CD4-positive, alpha-beta memory T cell (primary cell): Measurements from ENCODE around the gene DNAH3. TPM values are rescaled to one million over a fixed set of nuclear protein-coding genes. Genes with fewer than 3 reads are reported as not detected.
"Not testable (repeated sequence)": the region's sequence is repeated elsewhere in the genome, so short reads cannot be mapped to it uniquely, and the experiment has no call there.

Experiments
- CTCF ChIA-PET: fragments of 350-600 bp; sonication (Branson Sonifier 250); formaldehyde crosslinking; loops from one replicate; lab custom pipeline; 2021; ENCODE audit warnings: inconsistent platforms; ENCODE audit not compliant: partially characterized antibody; lab: Charles Lee
- POLR2A ChIA-PET: fragments of 350-600 bp; sonication (Branson Sonifier 250); formaldehyde crosslinking; loops from one replicate; lab custom pipeline; 2021; ENCODE audit not compliant: partially characterized antibody; lab: Charles Lee
- DNase-seq, 5 donors: peaks; one replicate each; pipeline versions ENCODE4 v3.0.0 to v3.0.0-alpha.2; 2020 to 2022; ENCODE audit warnings: mixed read lengths in 1 of 5
- H3K27ac ChIP-seq: one replicate; pipeline ENCODE4 v1.7.0; 2013; ENCODE audit warnings: low read depth, low read length
- H3K27me3 ChIP-seq: 2 replicates; pipeline ENCODE4 v1.7.0; 2013; ENCODE audit warnings: mild to moderate bottlenecking, low read length, moderate library complexity; ENCODE audit not compliant: insufficient read depth
- H3K36me3 ChIP-seq: 2 replicates; pipeline ENCODE4 v1.7.0; 2013; ENCODE audit warnings: mild to moderate bottlenecking, low read length, moderate library complexity; ENCODE audit not compliant: insufficient read depth
- H3K4me1 ChIP-seq: 2 replicates; pipeline ENCODE4 v1.7.0; 2013; ENCODE audit warnings: mild to moderate bottlenecking, low read length, moderate library complexity; ENCODE audit not compliant: insufficient read depth
- H3K4me3 ChIP-seq, 2 donors: one replicate each; pipeline ENCODE4 v1.7.0; 2013; ENCODE audit warnings: low read length in 2 of 2, mild to moderate bottlenecking in 1 of 2
- H3K9me3 ChIP-seq, 2 donors: one replicate each; pipeline ENCODE4 v1.7.0; 2013; ENCODE audit warnings: low read length in 2 of 2, control low read depth in 1 of 2; ENCODE audit not compliant: control insufficient read depth in 1 of 2
- H3K27ac Mint-ChIP-seq, 7 donors: one replicate each; pipeline ENCODE4 v1.8.0; 2020 to 2021; ENCODE audit warnings: mixed read lengths in 7 of 7, mild to moderate bottlenecking in 6 of 7, inconsistent platforms in 3 of 7, moderate library complexity in 3 of 7
- H3K27me3 Mint-ChIP-seq, 2 donors: one replicate each; pipeline ENCODE4 v1.8.0; 2020 to 2021; ENCODE audit warnings: mixed read lengths in 2 of 2
- H3K36me3 Mint-ChIP-seq, 2 donors: one replicate each; pipeline ENCODE4 v1.8.0; 2020 to 2021; ENCODE audit warnings: mixed read lengths in 2 of 2, inconsistent platforms in 1 of 2, mild to moderate bottlenecking in 1 of 2
- H3K4me1 Mint-ChIP-seq, 4 donors: one replicate each; pipeline ENCODE4 v1.8.0; 2020 to 2021; ENCODE audit warnings: mixed read lengths in 4 of 4, mild to moderate bottlenecking in 1 of 4
- H3K4me3 Mint-ChIP-seq, 8 donors: one replicate each; pipeline ENCODE4 v1.8.0; 2020 to 2021; ENCODE audit warnings: mixed read lengths in 8 of 8, mild to moderate bottlenecking in 7 of 8, moderate library complexity in 6 of 8, inconsistent platforms in 3 of 8
- H3K9me3 Mint-ChIP-seq, 8 donors: one replicate each; pipeline ENCODE4 v1.8.0; 2020 to 2021; ENCODE audit warnings: mixed read lengths in 8 of 8, mild to moderate bottlenecking in 5 of 8, inconsistent platforms in 3 of 8, moderate library complexity in 1 of 8
- intact Hi-C: fragments of 100-400 bp; cut with micrococcal nuclease; formaldehyde crosslinking; loops from one replicate; pipeline ENCODE4 v1.15.1; 2023
- polyA plus RNA-seq, 2 donors: library from polyadenylated mRNA; unstranded; fragments of 300-500 nt; fragmentation: Illumina TruSeq; gene quantifications; one replicate each; pipeline ENCODE4 v1.2.3, GENCODE V29; 2021
- total RNA-seq, 2 experiments: library from RNA; stranded (reverse); gene quantifications; one replicate each; pipeline ENCODE4 v1.2.3, GENCODE V29; 2021

DNAH3 gene
- total and polyA plus RNA-seq, 4 experiments from 2014 or later = not detected

- intact Hi-C loops, H3K4me1 Mint-ChIP-seq, H3K9me3 Mint-ChIP-seq, H3K4me1 ChIP-seq, H3K27me3 ChIP-seq, H3K36me3 Mint-ChIP-seq, DNase-seq, H3K27ac Mint-ChIP-seq, POLR2A ChIA-PET, H3K4me3 Mint-ChIP-seq, H3K4me3 ChIP-seq, H3K27ac ChIP-seq, H3K9me3 ChIP-seq, H3K36me3 ChIP-seq: not testable (repeated sequence)
- peaks cover 22 to 26% of the 10 kb centered on the region in 2 donors for H3K27me3 Mint-ChIP-seq
- CTCF ChIA-PET = interaction anchor here (0.6 kb wide), 1 partner anchor 206 kb away, joined by 3 read pairs; no protein-coding TSS in a partner anchor
These were observed 94.9 kb downstream of the DNAH3 start for GRCh38 chr16:21055738-21056137.

GRCh38 chr16:21053590-21053989 lies 97.1 kb downstream of the DNAH3 start:
- H3K9me3 Mint-ChIP-seq = peaks cover 0 to 2% (median 0%) of the 10 kb centered on the region in 8 donors
- Histone ChIP-seq H3K36me3 (no peaks in the 10 kb centered on the region), H3K27ac (no peak overlapping the region), H3K4me1 (no peaks in the 10 kb centered on the region), H3K27me3 (peaks cover 5% of the 10 kb centered on the region), H3K9me3 (no peaks in the 10 kb centered on the region), H3K4me3 (no peak overlapping the region)
- CTCF ChIA-PET = interaction anchor here (1.3 kb wide), 1 partner anchor 204 kb away, joined by 3 read pairs; no protein-coding TSS in a partner anchor
- H3K27me3 Mint-ChIP-seq = peaks cover 28 to 32% of the 10 kb centered on the region in 2 donors
- no peaks in the 10 kb centered on the region for H3K36me3 Mint-ChIP-seq
- intact Hi-C loops = no loop called here
- POLR2A ChIA-PET = no interaction called here
- no peak overlapping the region for H3K4me3 Mint-ChIP-seq
- no peak for DNase-seq
- no peaks in the 10 kb centered on the region for H3K4me1 Mint-ChIP-seq
- no peak overlapping the region for H3K27ac Mint-ChIP-seq

GRCh38 chr16:21048091-21048912 lies 102.3 kb downstream of the DNAH3 start:
- H3K36me3 Mint-ChIP-seq, CTCF ChIA-PET, H3K4me1 Mint-ChIP-seq, intact Hi-C loops, H3K27me3 ChIP-seq, DNase-seq, H3K9me3 ChIP-seq, H3K27ac ChIP-seq, H3K36me3 ChIP-seq, H3K4me3 ChIP-seq, H3K9me3 Mint-ChIP-seq, POLR2A ChIA-PET, H3K27ac Mint-ChIP-seq, H3K4me3 Mint-ChIP-seq, H3K4me1 ChIP-seq: not testable (repeated sequence)
- peaks cover 23 to 24% of the 10 kb centered on the region in 2 donors for H3K27me3 Mint-ChIP-seq

- Histone ChIP-seq H3K36me3 (no peaks in the 10 kb centered on the region), H3K4me3 (no peak overlapping the region), H3K27me3 (no peaks in the 10 kb centered on the region), H3K9me3 (no peaks in the 10 kb centered on the region), H3K27ac (no peak overlapping the region), H3K4me1 (no peaks in the 10 kb centered on the region)
- no peaks in the 10 kb centered on the region for H3K4me1 Mint-ChIP-seq
- intact Hi-C loops = no loop called here
- DNase-seq = no peak
- peaks cover 1% of the 10 kb centered on the region in 2 donors for H3K27me3 Mint-ChIP-seq
- H3K36me3 Mint-ChIP-seq = no peaks in the 10 kb centered on the region
- peaks cover 0 to 5% (median 0%) of the 10 kb centered on the region in 8 donors for H3K9me3 Mint-ChIP-seq
- no peak overlapping the region for H3K27ac Mint-ChIP-seq
- ChIA-PET CTCF (no interaction called here), POLR2A (no interaction called here)
- H3K4me3 Mint-ChIP-seq = no peak overlapping the region
These were observed 112.4 kb downstream of the DNAH3 start for GRCh38 chr16:21038197-21038596.

GRCh38 chr16:21037736-21038135 lies 112.9 kb downstream of the DNAH3 start:
- Histone ChIP-seq H3K36me3 (no peaks in the 10 kb centered on the region), H3K27ac (no peak overlapping the region), H3K4me1 (no peaks in the 10 kb centered on the region), H3K4me3 (no peak overlapping the region), H3K27me3 (no peaks in the 10 kb centered on the region), H3K9me3 (no peaks in the 10 kb centered on the region)
- Mint-ChIP-seq H3K27me3 (peaks cover 1% of the 10 kb centered on the region in 2 donors), H3K4me3 (no peak overlapping the region), H3K27ac (no peak overlapping the region), H3K4me1 (no peaks in the 10 kb centered on the region), H3K9me3 (peaks cover 0 to 5% (median 0%) of the 10 kb centered on the region in 8 donors), H3K36me3 (no peaks in the 10 kb centered on the region)
- no peak for DNase-seq
- intact Hi-C loops = no loop called here
- CTCF ChIA-PET = no interaction called here
- POLR2A ChIA-PET = no interaction called here

- Mint-ChIP-seq H3K4me3 (no peak overlapping the region), H3K4me1 (no peaks in the 10 kb centered on the region), H3K36me3 (no peaks in the 10 kb centered on the region), H3K27ac (no peak overlapping the region), H3K27me3 (peaks cover 1% of the 10 kb centered on the region in 2 donors), H3K9me3 (peaks cover 0 to under 1% (median 0%) of the 10 kb centered on the region in 8 donors)
- ChIA-PET CTCF (no interaction called here), POLR2A (no interaction called here)
- Histone ChIP-seq H3K9me3 (no peaks in the 10 kb centered on the region), H3K27ac (no peak overlapping the region), H3K27me3 (no peaks in the 10 kb centered on the region), H3K36me3 (no peaks in the 10 kb centered on the region), H3K4me3 (no peak overlapping the region), H3K4me1 (no peaks in the 10 kb centered on the region)
- intact Hi-C loops = no loop called here
- DNase-seq = no peak
These were observed 113.5 kb downstream of the DNAH3 start for GRCh38 chr16:21037168-21037567.

- no peak for DNase-seq
- no peak overlapping the region for H3K27ac Mint-ChIP-seq
- POLR2A ChIA-PET = no interaction called here
- H3K4me3 Mint-ChIP-seq = no peak overlapping the region
- H3K27ac ChIP-seq = no peak overlapping the region
- H3K9me3 Mint-ChIP-seq = no peaks in the 10 kb centered on the region
- CTCF ChIA-PET = no interaction called here
- H3K27me3 ChIP-seq = no peaks in the 10 kb centered on the region
- H3K4me3 ChIP-seq = no peak overlapping the region
- no peaks in the 10 kb centered on the region for H3K4me1 ChIP-seq
- intact Hi-C loops = no loop called here
- no peaks in the 10 kb centered on the region for H3K36me3 Mint-ChIP-seq
- peaks cover 1% of the 10 kb centered on the region in 2 donors for H3K27me3 Mint-ChIP-seq
- no peaks in the 10 kb centered on the region for H3K36me3 ChIP-seq
- no peaks in the 10 kb centered on the region for H3K9me3 ChIP-seq
- H3K4me1 Mint-ChIP-seq = no peaks in the 10 kb centered on the region
These were observed 114.2 kb downstream of the DNAH3 start for GRCh38 chr16:21036471-21036870.
